IPS DF 6.9 (cell line): ENCODE measurements around the gene HOXB1.

Experiments
- DNase-seq: peaks from one replicate; pipeline ENCODE4 v3.0.0-alpha.2; 2013; ENCODE audit warnings: low read depth, low spot score
- H3K27ac ChIP-seq: one replicate; pipeline ENCODE4 v1.5.1; 2013; ENCODE audit warnings: low read length, control low read depth
- H3K27me3 ChIP-seq: 2 replicates; pipeline ENCODE4 v1.6.1; 2013; ENCODE audit warnings: mild to moderate bottlenecking, low read length; ENCODE audit not compliant: control insufficient read depth, insufficient read depth
- H3K36me3 ChIP-seq: 2 replicates; pipeline ENCODE4 v1.6.1; 2013; ENCODE audit warnings: low read length; ENCODE audit not compliant: control insufficient read depth, insufficient read depth
- H3K4me1 ChIP-seq: 2 replicates; pipeline ENCODE4 v1.6.1; 2013; ENCODE audit warnings: low read length; ENCODE audit not compliant: control insufficient read depth, insufficient read depth
- H3K4me3 ChIP-seq: 2 replicates; pipeline ENCODE4 v1.5.1; 2013; ENCODE audit warnings: mild to moderate bottlenecking, low read length
- H3K9me3 ChIP-seq: 2 replicates; pipeline ENCODE4 v1.6.1; 2013; ENCODE audit warnings: low read length, inconsistent platforms; ENCODE audit not compliant: control insufficient read depth, insufficient read depth
- WGBS: extraction: QIAGEN DNeasy Blood & Tissue Kit; methylation state at CpG from one replicate; pipeline ENCODE4 v1.1.7; 2013; ENCODE audit warnings: mixed read lengths, missing lambda C conversion rate; ENCODE audit not compliant: insufficient read length, insufficient coverage; 5-methylcytosine and 5-hydroxymethylcytosine counted together

HOXB1 gene

DNA sequence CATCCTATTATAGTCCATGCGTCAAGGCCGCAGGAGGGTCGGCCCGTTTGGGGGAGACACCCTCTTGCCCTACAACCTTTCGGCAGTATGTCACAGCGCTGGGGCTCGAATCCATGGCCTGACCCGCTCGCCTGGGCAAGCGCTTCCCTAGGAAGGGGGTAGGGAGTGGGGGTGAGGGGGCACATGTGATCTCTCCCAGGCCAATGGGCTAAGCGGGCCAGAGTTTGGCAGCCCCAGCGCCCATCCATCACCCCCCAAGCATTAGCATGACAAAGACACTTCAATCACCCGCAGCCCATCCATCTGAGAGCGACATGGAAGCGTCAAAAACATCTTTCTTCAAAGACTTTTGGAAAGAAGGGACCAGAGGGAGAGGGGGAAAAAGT, at the start of gene HOXB1:
TSS of gene HOXB1 (minus strand) at position 125 of the 386 bp plus-strand sequence. CDS start at position 18, 107 bp downstream.
- WGBS = no CpG with 5 or more reads among the region's 15 CpGs
- H3K27me3 ChIP-seq = peaks cover 50% of the 10 kb centered on the region

GRCh38 chr17:48579760-48580554, 49.1 kb upstream of the HOXB1 start:
- Histone ChIP-seq H3K27ac (no peak overlapping the region), H3K4me3 (no peak overlapping the region), H3K36me3 (no peaks in the 10 kb centered on the region), H3K4me1 (peaks cover 3% of the 10 kb centered on the region; the same call in 1 of the 2 replicates), H3K27me3 (peaks cover 96% of the 10 kb centered on the region), H3K9me3 (no peaks in the 10 kb centered on the region)
- WGBS = no CpG with 5 or more reads among the region's 26 CpGs
- DNase-seq = no peak

More for the DNA sequence above, at the start of gene HOXB1:
- no peak within 1 kb of the TSS for H3K27ac ChIP-seq
- peak within 1 kb of the TSS; percentile 12; the same call in 1 of the 2 replicates for H3K4me3 ChIP-seq
- no peaks in the 10 kb centered on the region for H3K9me3 ChIP-seq
- peaks cover 23% of the 10 kb centered on the region for H3K4me1 ChIP-seq
- no peak for DNase-seq
- H3K36me3 ChIP-seq = no peaks in the 10 kb centered on the region

DNA sequence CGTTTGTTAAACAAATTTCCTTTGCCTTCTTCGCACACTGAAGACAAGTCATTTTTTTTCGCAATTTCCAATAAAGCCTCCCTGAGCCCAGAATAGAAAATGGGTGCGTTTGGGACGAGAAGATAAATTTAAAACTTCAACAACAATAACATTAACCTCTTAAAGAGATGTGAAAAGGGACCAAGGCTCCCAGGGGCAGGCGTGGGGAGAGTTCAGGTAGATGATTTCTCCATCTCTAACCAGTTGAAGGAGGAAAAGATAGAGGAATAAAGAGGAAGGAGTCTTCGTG, 48.6 kb upstream of the HOXB1 start:
- no peak overlapping the region for H3K4me3 ChIP-seq
- DNase-seq = no peak
- no peak overlapping the region for H3K27ac ChIP-seq
- H3K36me3 ChIP-seq = no peaks in the 10 kb centered on the region
- H3K9me3 ChIP-seq = no peaks in the 10 kb centered on the region
- no CpG with 5 or more reads among the region's 7 CpGs for WGBS
- peaks cover 3% of the 10 kb centered on the region; the same call in 1 of the 2 replicates for H3K4me1 ChIP-seq
- peaks cover 96% of the 10 kb centered on the region for H3K27me3 ChIP-seq

DNA sequence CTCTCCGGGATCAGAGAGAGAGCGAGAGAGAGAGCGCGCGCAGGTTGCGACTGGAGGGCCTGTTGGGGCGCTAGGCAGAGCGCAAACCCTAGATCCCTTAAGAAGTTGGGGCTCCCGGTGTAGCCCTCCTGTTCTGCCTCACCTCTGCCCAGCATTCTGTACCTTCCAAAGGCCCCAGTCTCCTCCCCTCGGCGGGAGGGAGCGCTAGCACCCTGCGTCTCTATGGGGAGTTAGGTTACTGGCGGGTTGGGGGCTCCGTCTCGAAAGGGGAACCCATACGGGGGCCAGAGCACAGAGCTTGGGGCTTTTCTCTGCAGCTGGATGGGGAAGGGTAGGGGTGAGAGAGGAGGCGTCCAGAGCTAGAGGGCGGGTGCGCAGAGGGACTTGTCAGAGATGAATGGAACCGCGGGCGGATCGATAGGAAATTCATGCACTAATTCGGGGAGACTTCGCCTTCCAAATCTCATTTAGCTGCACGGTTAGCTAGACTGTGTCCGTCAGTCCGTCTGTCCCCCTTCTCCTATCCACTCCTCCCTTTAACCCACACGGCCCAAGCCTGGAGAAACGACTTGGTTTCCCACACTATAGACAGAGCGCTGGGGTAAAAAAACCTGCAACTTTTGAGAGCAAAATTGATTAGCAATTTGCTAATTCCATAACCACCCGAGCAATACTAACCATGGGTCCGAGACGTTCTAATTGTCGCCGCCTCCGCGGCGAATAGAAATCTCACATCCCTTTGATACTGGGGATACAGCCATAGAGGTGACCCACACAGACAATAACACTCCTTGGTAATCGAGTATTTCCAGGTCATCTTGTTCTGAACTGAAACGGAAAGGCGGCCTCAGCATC, 48.0 kb upstream of the HOXB1 start:
- peaks cover 5% of the 10 kb centered on the region; the same call in 1 of the 2 replicates for H3K4me1 ChIP-seq
- WGBS = no CpG with 5 or more reads among the region's 43 CpGs
- H3K27me3 ChIP-seq = peaks cover 96% of the 10 kb centered on the region
- H3K4me3 ChIP-seq = no peak overlapping the region
- H3K27ac ChIP-seq = no peak overlapping the region
- no peak for DNase-seq
- no peaks in the 10 kb centered on the region for H3K36me3 ChIP-seq
- no peaks in the 10 kb centered on the region for H3K9me3 ChIP-seq

GRCh38 chr17:48577946-48578615, 47.3 kb upstream of the HOXB1 start, which contains the start of gene HOXB4:
Gene HOXB4 (minus strand): TSS chr17:48578350. CDS start chr17:48578319, 31 bp downstream.
- no CpG with 5 or more reads among the region's 58 CpGs for WGBS
- DNase-seq = no peak
- Histone ChIP-seq H3K36me3 (no peaks in the 10 kb centered on the region), H3K27me3 (peaks cover 96% of the 10 kb centered on the region), H3K4me1 (peaks cover 5% of the 10 kb centered on the region; the same call in 1 of the 2 replicates), H3K27ac (no peak within 1 kb of the TSS), H3K4me3 (no peak within 1 kb of the TSS), H3K9me3 (no peaks in the 10 kb centered on the region)

GRCh38 chr17:48577330-48577945, 46.6 kb upstream of the HOXB1 start:
- DNase-seq = no peak
- Histone ChIP-seq H3K4me3 (no peak overlapping the region), H3K9me3 (no peaks in the 10 kb centered on the region), H3K27ac (no peak overlapping the region), H3K36me3 (no peaks in the 10 kb centered on the region), H3K4me1 (peaks cover 5% of the 10 kb centered on the region; the same call in 1 of the 2 replicates), H3K27me3 (peaks cover 96% of the 10 kb centered on the region)
- no CpG with 5 or more reads among the region's 19 CpGs for WGBS

DNA sequence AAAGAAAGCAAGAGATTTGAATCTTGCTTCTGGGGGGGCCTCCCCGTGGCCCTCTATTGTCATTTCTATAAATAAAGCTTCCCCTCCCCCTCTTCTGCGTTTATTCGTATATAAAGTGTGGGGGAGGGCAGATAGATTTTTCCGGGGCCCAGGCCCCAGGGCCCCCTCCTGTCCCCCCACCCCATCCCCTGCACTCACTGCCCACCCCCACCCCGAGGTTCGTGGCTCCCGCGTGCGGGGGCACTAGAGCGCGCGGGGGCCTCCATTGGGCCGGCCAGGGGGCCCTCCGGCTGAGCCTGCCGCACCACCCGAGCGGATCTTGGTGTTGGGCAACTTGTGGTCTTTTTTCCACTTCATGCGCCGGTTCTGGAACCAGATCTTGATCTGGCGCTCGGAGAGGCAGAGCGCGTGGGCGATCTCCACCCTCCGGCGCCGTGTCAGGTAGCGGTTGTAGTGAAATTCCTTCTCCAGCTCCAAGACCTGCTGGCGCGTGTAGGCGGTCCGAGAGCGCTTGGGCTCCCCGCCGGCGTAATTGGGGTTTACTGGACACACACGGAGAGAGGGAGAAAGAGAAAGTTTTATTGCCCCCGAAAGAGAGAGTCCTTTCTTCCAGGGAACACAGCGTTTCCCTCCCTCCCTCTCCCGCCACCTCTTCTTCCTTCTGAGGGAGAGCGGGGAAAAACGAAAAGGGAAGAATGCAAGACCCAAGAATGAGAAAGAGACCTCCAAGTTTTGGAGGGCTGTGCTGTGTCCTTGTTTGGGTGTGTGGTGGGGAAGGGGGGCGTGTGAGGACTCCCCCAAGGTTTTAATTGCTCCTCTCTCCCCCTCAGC, 45.9 kb upstream of the HOXB1 start:
- WGBS = no CpG with 5 or more reads among the region's 43 CpGs

GRCh38 chr17:48575673-48576478, 45.1 kb upstream of the HOXB1 start:
- H3K4me1 ChIP-seq = peaks cover 3% of the 10 kb centered on the region; the same call in 1 of the 2 replicates
- H3K9me3 ChIP-seq = no peaks in the 10 kb centered on the region
- peaks cover 96% of the 10 kb centered on the region for H3K27me3 ChIP-seq

More for the DNA sequence above, 45.9 kb upstream of the HOXB1 start:
- Histone ChIP-seq H3K27ac (no peak overlapping the region), H3K9me3 (no peaks in the 10 kb centered on the region), H3K4me3 (no peak overlapping the region), H3K36me3 (no peaks in the 10 kb centered on the region), H3K4me1 (peaks cover 3% of the 10 kb centered on the region; the same call in 1 of the 2 replicates), H3K27me3 (peaks cover 96% of the 10 kb centered on the region)
- DNase-seq = no peak

DNA sequence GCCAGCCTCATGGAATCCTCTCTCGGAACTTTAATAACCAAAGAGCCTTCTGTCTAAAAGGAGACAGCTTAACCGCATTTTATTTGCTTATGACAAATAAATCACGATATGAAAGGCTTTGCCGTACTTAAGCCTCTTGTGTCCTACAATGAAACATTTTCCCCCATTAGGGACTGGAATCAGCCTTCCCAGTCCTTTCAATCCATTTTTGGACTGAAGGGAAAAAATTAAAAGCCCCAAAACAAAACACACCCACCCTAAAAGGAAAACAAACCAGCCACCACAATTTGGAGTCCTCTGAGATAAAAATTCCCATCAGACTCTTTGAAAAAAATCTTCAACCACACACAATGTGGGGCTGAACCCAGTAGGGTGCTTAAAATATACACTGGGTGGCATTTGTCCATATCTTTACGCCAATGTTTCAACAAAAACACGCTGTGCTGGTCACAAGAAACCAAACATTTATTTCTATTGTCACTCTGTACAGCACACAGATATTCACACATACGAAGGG, 44.3 kb upstream of the HOXB1 start:
- DNase-seq = no peak
- no peak overlapping the region for H3K27ac ChIP-seq
- H3K27me3 ChIP-seq = peaks cover 96% of the 10 kb centered on the region
- H3K9me3 ChIP-seq = no peaks in the 10 kb centered on the region
- whole genome bisulfite sequencing = no CpG with 5 or more reads among the region's 7 CpGs
- no peak overlapping the region for H3K4me3 ChIP-seq
- H3K36me3 ChIP-seq = no peaks in the 10 kb centered on the region
- peaks cover 3% of the 10 kb centered on the region; the same call in 1 of the 2 replicates for H3K4me1 ChIP-seq

More at GRCh38 chr17:48575673-48576478, 45.1 kb upstream of the HOXB1 start:
- no peak overlapping the region for H3K4me3 ChIP-seq
- no peak for DNase-seq
- WGBS = no CpG with 5 or more reads among the region's 22 CpGs
- H3K36me3 ChIP-seq = no peaks in the 10 kb centered on the region
- H3K27ac ChIP-seq = no peak overlapping the region
